GM18858 (cell line): Measurements from ENCODE around the gene TMEM121B.

Experiments used
- ATAC-seq: cut with Tn5 transposase; IDR thresholded peaks from one replicate; pipeline ENCODE4 v1.9.1; 2021; ENCODE audit not compliant: unreplicated experiment

TMEM121B gene

DNA sequence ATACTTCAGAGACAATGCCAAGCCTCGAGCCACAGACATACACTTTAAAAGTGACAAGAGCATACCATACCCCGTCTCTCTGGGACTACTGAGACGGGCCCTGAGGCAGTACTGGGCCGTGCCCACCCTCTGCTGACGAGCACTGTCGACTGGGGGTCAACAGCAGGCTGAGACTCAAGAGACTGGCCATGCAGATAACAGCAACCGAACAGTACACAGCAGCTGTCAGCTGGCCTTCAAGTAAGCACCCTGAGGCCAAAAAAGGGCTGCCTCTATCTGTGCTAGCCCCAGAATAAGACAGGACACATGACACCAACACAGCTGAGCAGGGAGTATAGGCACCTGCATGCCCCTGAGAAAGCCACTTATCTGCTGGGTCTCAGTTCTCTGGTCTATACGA is 18.9 kb upstream of the TMEM121B start:
- ATAC-seq: no peak

DNA sequence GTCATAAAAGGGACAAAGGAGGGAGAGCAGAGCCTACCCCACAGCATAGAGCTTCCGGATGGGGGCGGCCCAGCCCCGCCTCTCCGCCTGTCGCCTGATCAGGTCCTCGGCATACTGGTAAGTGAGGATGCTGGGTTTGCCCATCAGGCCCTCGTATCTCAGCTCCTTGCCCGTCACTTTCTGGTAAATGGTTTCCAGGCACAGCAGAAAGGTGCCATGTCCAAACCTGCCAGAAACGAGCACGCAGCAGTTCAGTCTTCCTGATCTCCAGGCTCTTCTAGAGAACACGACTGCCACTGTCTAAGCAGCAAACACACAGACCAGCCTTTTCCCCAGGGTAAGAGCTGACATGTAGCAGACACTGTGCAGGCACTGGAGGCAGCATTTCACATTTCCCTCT is 17.4 kb upstream of the TMEM121B start:
- no peak for ATAC-seq

DNA sequence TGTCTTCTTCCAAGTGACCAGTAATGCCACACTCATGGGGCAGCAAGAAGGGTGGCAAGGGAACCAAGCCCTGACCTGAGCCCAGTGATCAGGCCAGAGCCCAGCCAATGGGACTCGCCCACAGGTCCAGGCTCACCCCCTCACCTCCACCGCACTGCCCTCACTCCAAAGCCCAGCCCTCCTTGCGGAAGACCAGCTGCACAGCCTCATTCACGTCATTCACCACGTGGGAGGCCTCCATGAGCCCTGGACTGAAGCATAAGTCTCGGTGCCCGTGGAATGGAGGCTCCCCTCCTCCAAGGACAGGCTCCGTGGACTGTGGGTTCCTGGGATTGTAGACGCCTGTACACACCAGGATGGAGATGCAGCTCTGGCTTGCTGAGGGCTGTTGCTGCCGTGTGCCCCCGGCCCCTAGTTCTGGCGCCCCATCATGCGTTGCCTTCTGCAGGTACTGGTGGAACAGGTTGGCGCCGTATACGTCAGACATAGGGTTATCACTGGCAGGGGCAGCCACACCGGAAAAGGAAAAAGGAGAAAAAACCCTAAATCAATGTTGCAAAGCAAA is 16.8 kb upstream of the TMEM121B start:
- ATAC-seq: no peak

DNA sequence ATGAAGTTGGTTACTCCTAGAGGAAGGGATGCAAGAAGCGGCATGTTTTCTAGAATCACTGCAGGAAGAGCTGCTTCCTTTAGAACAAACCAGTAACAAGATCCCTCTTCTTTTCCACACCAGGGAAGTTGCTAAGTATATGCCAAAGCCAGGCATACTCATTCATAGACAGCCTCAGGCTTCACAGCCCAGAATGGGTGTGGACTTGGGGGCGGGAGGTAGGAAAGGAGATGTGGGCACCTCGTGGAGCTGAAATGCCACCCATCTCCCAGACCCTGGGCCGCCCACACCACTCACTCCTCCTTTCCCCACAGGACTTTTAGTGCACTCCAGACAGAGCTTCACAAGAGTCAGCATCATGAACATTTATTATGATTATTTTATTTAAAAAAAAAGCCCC is 16.0 kb upstream of the TMEM121B start:
- ATAC-seq: no peak

GRCh38 chr22:17135153-17135760 is 14.1 kb upstream of the TMEM121B start:
- no peak for ATAC-seq

- ATAC-seq: no peak
Measured at GRCh38 chr22:17133137-17133536, 12.0 kb upstream of the TMEM121B start.

- no peak for ATAC-seq
Measured at GRCh38 chr22:17132112-17132511, 11.0 kb upstream of the TMEM121B start.

DNA sequence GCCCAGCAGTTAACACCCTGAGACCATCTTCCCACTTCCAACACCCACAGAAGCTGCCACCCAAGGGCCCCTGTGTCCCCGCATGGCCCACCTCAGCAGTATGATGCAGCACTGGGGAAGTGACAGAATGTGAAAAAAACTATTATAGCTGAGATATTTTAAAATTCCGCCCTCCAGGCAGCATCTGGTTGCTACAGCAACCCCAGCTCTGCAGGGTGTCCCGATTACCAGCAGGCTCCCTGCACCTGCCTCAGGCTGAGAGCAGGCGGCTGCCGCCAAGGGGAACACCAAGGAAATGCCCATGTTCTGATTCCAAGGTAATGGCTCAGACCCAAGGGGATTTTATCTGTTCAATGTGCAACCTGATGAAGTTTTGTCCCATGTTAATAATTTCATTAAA is 10.5 kb upstream of the TMEM121B start:
- ATAC-seq: no peak

DNA sequence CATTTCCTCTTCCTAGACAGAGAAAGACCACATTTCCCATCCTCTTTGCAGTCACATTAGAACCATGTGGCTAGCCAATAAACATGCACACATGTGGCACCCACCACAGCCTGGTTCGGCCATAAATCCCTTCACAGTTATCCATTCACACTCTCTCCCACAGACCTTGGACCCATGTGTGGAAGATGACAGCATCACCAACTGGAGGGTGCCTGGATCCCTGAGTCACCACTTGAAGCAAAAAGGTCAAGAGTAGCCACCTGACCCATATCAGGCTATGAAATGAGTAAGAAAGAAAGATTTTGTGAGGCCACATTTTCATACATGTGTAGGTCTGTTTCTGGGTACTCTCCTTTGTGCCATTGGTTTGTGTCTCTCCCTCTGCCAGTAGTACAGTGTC is 9.0 kb upstream of the TMEM121B start:
- ATAC-seq: no peak

DNA sequence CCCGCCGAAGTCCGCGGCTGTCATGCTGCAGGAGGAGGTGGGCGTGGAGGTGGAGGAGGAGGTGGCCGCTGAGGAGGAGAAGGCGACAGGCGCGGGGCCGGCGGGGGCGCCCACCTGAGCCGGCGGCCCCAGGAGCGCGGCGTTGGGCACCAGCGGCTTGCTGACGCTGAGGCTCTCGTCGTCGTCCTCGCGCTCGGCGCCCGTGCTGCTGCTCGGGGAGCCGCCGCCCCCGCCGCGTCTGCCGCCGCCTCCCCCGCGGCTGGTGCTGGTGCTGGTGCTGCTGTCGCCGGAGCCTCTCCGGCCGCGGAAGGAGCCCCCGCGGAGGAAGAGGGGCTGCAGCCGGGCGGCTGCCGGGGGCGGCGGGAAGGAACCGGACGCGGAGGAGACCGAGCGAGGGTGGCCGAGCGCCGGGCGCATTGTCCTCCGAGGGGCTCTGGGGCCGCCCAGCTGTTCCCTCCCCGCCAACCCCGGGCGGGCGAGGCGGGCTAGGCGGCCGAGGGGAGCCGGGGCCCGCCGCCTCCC is 388 bp downstream of the TMEM121B start:
- ATAC-seq: no peak

- ATAC-seq: no peak
Measured at GRCh38 chr22:17120281-17120680, 879 bp downstream of the TMEM121B start.

GRCh38 chr22:17119481-17120202 is 1.5 kb downstream of the TMEM121B start:
- no peak for ATAC-seq

DNA sequence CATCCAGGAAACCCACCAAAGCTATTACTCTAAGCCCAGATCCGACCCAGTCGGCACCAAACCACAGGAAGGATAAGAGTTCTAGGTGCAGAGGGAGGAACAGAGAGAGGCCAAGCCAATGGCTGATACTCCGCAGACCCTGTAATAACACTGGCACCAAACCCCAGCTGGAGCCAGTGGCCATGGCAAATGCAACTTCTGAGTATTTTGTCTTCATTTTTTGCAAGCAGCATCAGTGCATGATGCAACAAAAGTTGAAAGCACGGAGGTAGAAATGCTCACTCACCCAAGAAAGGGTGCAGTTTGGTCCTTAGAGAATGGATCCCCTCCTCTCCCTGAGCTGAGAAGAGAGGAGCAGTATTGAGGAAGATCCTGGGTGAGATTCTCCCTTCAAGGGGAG is 2.8 kb downstream of the TMEM121B start:
- no peak for ATAC-seq

DNA sequence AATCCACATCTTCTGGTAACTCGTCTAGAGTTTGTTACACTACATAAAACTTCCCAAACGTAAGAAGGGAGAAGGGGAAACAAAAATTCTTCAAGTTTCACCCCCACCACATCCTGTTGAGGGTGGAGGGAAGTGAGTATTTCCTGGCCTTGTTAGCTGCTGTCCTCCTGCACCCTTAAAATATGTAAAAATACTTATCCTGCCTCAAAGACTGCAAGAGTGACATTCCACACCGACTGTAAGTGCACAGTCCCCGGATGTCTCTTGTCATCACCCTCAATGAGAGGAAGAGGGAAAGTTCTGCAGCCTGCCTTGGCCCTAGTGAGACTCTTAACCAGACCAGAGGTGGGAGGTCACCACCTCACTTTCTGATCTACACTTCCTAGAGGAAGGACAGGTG is 3.3 kb downstream of the TMEM121B start:
- ATAC-seq: no peak

GRCh38 chr22:17117400-17117799 is 3.8 kb downstream of the TMEM121B start:
- ATAC-seq: no peak

- ATAC-seq: no peak
Measured at GRCh38 chr22:17116572-17117330, 4.4 kb downstream of the TMEM121B start.

DNA sequence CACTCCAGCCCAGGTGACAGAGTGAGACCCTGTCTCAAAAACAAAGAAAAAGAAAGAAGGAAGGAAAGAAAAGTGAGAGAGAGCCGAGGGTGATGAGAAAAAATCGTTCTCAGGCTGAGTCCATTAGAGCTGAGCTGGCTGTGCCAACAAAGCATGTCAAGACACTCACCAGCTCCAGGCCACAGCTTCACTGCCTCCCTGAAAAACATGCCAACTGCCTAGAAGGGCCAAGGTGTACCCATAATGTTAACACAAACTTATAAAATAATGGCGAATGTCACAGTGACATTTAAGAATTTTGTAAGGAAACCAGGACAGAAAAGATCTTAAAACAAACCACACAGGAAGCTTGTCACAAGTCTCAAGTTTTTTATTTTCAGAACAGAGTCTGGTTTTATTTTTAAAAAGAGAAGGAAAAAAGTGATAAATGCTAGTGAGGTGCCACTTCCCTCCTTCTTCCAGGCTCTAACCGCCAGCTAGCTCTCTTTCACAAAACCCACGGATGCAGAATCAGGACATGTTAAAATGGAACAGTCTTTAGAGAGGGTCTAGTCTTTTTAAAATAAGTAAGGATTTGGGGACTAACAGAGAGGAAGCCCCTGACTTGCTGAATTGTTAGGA is 5.1 kb downstream of the TMEM121B start:
- no peak for ATAC-seq

DNA sequence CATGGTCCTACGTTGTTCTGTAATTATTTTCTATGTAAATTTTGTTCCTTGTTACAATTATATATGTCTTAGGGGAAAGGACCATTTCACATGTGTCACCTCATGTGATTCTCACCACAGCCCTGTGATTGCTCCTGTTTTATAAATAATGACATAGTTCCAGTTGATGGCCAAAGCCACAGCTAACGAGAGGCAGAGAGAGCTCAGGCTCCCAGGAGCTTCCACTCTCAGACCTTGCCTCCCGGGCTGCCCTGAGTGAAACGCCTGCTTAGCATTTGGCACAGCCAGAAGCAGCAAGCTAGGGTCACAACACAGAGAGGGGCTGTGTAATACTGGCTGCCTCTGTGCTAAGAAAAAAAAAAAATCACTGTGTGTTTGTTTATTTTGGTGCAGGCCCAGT is 5.9 kb downstream of the TMEM121B start:
- ATAC-seq: no peak

- no peak for ATAC-seq
Measured at GRCh38 chr22:17114898-17115235, 6.3 kb downstream of the TMEM121B start.

- ATAC-seq: no peak
Measured at GRCh38 chr22:17114173-17114897, 6.8 kb downstream of the TMEM121B start.

DNA sequence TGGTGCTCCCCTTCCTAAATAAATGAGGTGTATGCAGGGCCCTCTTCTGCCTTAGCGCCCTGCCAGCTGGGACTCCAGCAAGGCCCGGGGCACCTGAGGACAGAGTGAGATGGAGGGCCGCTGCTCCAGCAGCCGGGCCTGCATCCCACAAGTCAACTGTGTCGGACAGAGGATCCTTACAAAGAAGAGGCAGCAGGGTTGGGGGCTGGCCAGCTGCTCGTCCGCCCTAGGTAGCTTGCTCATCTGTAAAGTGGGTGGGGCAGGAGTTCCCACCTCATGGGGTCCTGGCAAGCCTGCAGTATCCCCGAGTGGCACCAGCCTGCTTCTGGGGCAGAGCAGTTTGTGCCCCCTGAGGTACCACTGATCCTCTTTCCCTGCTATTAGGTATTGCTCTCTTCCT is 7.6 kb downstream of the TMEM121B start:
- ATAC-seq: no peak
